Esophagus (tissue), 2 donors: ENCODE measurements around the gene GOLGA6D. TPM values are rescaled to one million over a fixed set of nuclear protein-coding genes. Genes with fewer than 3 reads are reported as not detected.
"Not testable (repeated sequence)": the region's sequence is repeated elsewhere in the genome, so short reads cannot be mapped to it uniquely, and the experiment has no call there.

Experiments used
- H3K27ac ChIP-seq, 2 donors: one replicate each; pipeline ENCODE4 v1.5.1; 2013; ENCODE audit warnings: low read depth in 2 of 2, mild to moderate bottlenecking in 2 of 2, inconsistent platforms in 1 of 2, low read length in 1 of 2, moderate library complexity in 1 of 2
- H3K27me3 ChIP-seq, 2 donors: one replicate each; pipeline ENCODE4 v1.6.1; 2013; ENCODE audit warnings: low read length in 2 of 2, control low read depth in 1 of 2, mild to moderate bottlenecking in 1 of 2; ENCODE audit not compliant: insufficient read depth in 2 of 2, control insufficient read depth in 1 of 2
- H3K36me3 ChIP-seq, 2 donors: one replicate each; pipeline ENCODE4 v1.6.1; 2013; ENCODE audit warnings: low read length in 1 of 2; ENCODE audit not compliant: control insufficient read depth in 2 of 2, insufficient read depth in 2 of 2
- H3K4me1 ChIP-seq, 2 donors: one replicate each; pipeline ENCODE4 v1.6.1; 2013; ENCODE audit warnings: low read length in 1 of 2; ENCODE audit not compliant: control insufficient read depth in 2 of 2, insufficient read depth in 2 of 2
- H3K4me3 ChIP-seq, 2 donors: one replicate each; pipeline ENCODE4 v1.5.1; 2013; ENCODE audit warnings: low read length in 2 of 2, mild to moderate bottlenecking in 2 of 2, low read depth in 1 of 2, moderate library complexity in 1 of 2
- H3K9me3 ChIP-seq, 2 donors: one replicate each; pipeline ENCODE4 v1.6.1; 2013; ENCODE audit warnings: mild to moderate bottlenecking in 2 of 2, low read depth in 1 of 2, low read length in 1 of 2, moderate library complexity in 1 of 2; ENCODE audit not compliant: control insufficient read depth in 2 of 2, insufficient read depth in 1 of 2
- WGBS, 2 donors: extraction: QIAGEN DNeasy Blood & Tissue Kit; methylation state at CpG; one replicate each; pipeline ENCODE4 v1.1.7; 2013; 5-methylcytosine and 5-hydroxymethylcytosine counted together
- polyA plus RNA-seq, 2 donors: library from polyadenylated mRNA; stranded (reverse); fragments of 200-250 nt; gene quantifications; one replicate each; pipeline ENCODE4 v1.2.3, GENCODE V29; 2013
- donor health status: healthy with polysubstance abuse.
- donor health status: Bipolar disorder and iron deficiency.

GOLGA6D gene
- polyA plus RNA-seq, 2 donors = not detected

DNA sequence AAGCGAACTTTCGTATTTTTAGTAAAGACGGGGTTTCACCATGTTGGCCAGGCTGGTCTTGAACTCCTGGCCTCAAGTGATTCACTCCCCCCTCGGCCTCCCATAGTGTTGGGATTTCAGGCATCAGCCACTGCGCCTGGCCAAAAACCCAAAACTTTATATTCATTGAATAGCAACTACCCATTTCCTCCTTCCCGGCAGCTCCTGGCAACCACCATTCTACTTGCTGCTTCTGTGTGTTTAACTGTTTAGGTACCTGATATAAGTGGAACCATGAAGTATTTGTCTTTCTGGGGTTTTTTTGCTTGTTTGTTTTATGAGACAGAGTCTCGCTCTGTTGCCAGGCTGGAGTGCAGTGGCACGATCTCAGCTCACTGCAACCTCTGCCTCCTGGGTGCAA, 61.3 kb downstream of the GOLGA6D start:
- not testable (repeated sequence) for H3K4me3 ChIP-seq, H3K4me1 ChIP-seq, H3K36me3 ChIP-seq, H3K9me3 ChIP-seq, H3K27ac ChIP-seq, H3K27me3 ChIP-seq
- WGBS, 2 donors = 46 to 48% methylated on average over 8 of the region's 8 CpGs

Other genes with a start within 250 kb of the GOLGA6D start
- 10 to 100 TPM; 14.7 to 15.7 TPM for gene C15orf39, start 81.0 kb upstream of the GOLGA6D start, polyA plus RNA-seq
- gene GOLGA6C, start 24.5 kb upstream of the GOLGA6D start, polyA plus RNA-seq = not detected
- 10 to 100 TPM; 52.4 to 66.1 TPM for gene COMMD4, start 53.2 kb downstream of the GOLGA6D start, polyA plus RNA-seq
- 10 to 100 TPM; 13.2 to 32.5 TPM for gene NEIL1, start 64.2 kb downstream of the GOLGA6D start, polyA plus RNA-seq
- 100 to 1,000 TPM; 107 to 185 TPM for gene MAN2C1, start 85.8 kb downstream of the GOLGA6D start, polyA plus RNA-seq
- gene SIN3A, start 168.9 kb downstream of the GOLGA6D start, polyA plus RNA-seq = 10 to 100 TPM in 1 of 2 donors, 1 to 10 TPM in 1; 7.2 to 10.4 TPM